Right hindlimb (tissue), 1 donor: ENCODE results near the gene SSBP3.
A peak's percentile ranks its signal among the peaks of the same experiment; 100 is the strongest.
"Not testable (repeated sequence)": the region's sequence is repeated elsewhere in the genome, so short reads cannot be mapped to it uniquely, and the experiment has no call there.

Experiments used
- DNase-seq: peaks from one replicate; pipeline ENCODE4 v3.0.0-alpha.2; 2018

The SSBP3 gene

GRCh38 chr1:54234284-54234683, 171.9 kb downstream of the SSBP3 start:
- no peak for DNase-seq

- DNase-seq = not testable (repeated sequence)
These were observed 173.0 kb downstream of the SSBP3 start for GRCh38 chr1:54233196-54233595.

- no peak for DNase-seq
These were observed 175.5 kb downstream of the SSBP3 start for GRCh38 chr1:54230507-54231339.

GRCh38 chr1:54229281-54229891, 176.8 kb downstream of the SSBP3 start:
- DNase-seq = no peak

- DNase-seq = no peak
These were observed 177.5 kb downstream of the SSBP3 start for GRCh38 chr1:54228638-54229079.

GRCh38 chr1:54227891-54228310, 178.3 kb downstream of the SSBP3 start:
- no peak for DNase-seq

- DNase-seq = no peak
These were observed 179.0 kb downstream of the SSBP3 start for GRCh38 chr1:54227091-54227602.

- no peak for DNase-seq
These were observed 180.1 kb downstream of the SSBP3 start for GRCh38 chr1:54225986-54226559.

- no peak for DNase-seq
These were observed 180.8 kb downstream of the SSBP3 start for GRCh38 chr1:54225378-54225777.

GRCh38 chr1:54224233-54224632, 182.0 kb downstream of the SSBP3 start:
- DNase-seq = no peak

- DNase-seq = peak; percentile 54
These were observed 182.6 kb downstream of the SSBP3 start for GRCh38 chr1:54223441-54224202.

GRCh38 chr1:54222711-54223110, 183.5 kb downstream of the SSBP3 start:
- no peak for DNase-seq

- DNase-seq = no peak
These were observed 184.2 kb downstream of the SSBP3 start for GRCh38 chr1:54221867-54222484.

- no peak for DNase-seq
These were observed 184.9 kb downstream of the SSBP3 start for GRCh38 chr1:54221113-54221834.

- peak; percentile 49 for DNase-seq
These were observed 186.0 kb downstream of the SSBP3 start for GRCh38 chr1:54220004-54220811.

- no peak for DNase-seq
These were observed 186.5 kb downstream of the SSBP3 start for GRCh38 chr1:54219688-54220003.

GRCh38 chr1:54218883-54219687, 187.1 kb downstream of the SSBP3 start:
- no peak for DNase-seq

GRCh38 chr1:54215523-54215922, 190.7 kb downstream of the SSBP3 start:
- no peak for DNase-seq

- DNase-seq = no peak
These were observed 193.3 kb downstream of the SSBP3 start for GRCh38 chr1:54212872-54213271.

- not testable (repeated sequence) for DNase-seq
These were observed 198.3 kb downstream of the SSBP3 start for GRCh38 chr1:54207896-54208295.
